Heart left ventricle (tissue), 13 donors: ENCODE measurements around the gene SLIT1.

Experiments
- CTCF ChIP-seq, 12 donors: fragments of 200-600 bp; sonication (generic) in 4 of 12; IDR thresholded peaks; one replicate each; pipeline versions ENCODE4 v1.5.0 to v1.8.0; 2018 to 2022; ENCODE audit warnings: antibody characterized with exemption in 12 of 12, mild to moderate bottlenecking in 5 of 12
- POLR2A ChIP-seq, 2 donors: fragments of 450-650 bp; IDR thresholded peaks; one replicate each; pipeline ENCODE4 v1.6.1; 2017; ENCODE audit warnings: antibody characterized with exemption in 2 of 2, mild to moderate bottlenecking in 2 of 2, moderate library complexity in 2 of 2
- donor health status: ischemic (EF 13 %, LVEDD 7.1; RV severe dilation, severe dysfunction).
- donor health status: DM: no; HTN: yes; CAD: no.
- donor health status: DM: no; HTN: no; CAD: no.
- donor health status: ischemic (EF 25% LVEDD 6.9; RV normal size, moderate dysfunction).
- donor health status: ischemic (EF 25% LVEDD 5.7; RV mildly dilated, moderate dysfunction).
- donor health status: ischemic (EF 35%, LVEDD 5.7; RV mildly dilated, moderate dysfunction).
- donor health status: nonischemic (EF 11% LVEDD 7.7; RV severe dilation, severe dysfunction).
- donor health status: DM: yes; HTN: yes; CAD: no.
- donor health status: PGD.
- donor health status: ischemic (EF 29% LVEDD 5.4; RV normal size, mild dysfunction).
- donor health status: nonischemic (EF 23%, LVEDD 6.1; RV moderate dilation, normal function).

DNA sequence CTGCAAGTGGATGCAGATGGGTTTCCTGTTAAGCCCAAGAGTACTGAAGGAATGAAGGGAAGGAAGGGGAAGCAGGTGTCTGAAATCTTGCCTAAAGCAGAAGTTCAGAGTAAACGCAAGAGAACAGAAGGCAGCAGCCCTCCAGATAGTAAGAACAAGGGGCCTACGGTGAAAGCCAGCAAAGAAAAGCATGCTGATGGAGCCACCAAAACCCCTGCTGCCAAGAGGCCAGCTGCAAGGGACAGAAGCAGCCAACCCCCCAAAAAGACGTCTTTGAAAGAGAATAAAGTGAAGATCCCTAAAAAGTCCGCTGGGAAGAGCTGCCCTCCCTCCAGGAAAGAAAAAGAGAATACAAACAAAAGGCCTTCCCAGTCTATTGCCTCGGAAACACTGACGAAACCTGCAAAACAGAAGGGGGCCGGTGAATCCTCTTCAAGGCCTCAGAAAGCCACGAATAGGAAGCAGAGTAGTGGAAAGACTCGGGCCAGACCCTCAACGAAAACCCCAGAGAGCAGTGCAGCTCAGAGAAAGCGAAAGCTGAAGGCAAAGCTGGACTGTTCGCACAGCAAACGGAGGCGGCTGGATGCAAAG lies 201.1 kb downstream of the SLIT1 start:
- TF ChIP-seq CTCF (IDR thresholded peaks at IDR 0.05) (no peak), POLR2A (IDR thresholded peaks at IDR 0.05) (no peak)
